Measurements from ENCODE around the gene CLUH.
"Not testable (repeated sequence)": the region's sequence is repeated elsewhere in the genome, so short reads cannot be mapped to it uniquely, and the experiment has no call there.

The CLUH gene

GRCh38 chr17:2681650-2682049 is 29.9 kb downstream of the CLUH start:
- DNase-seq (ENCODE audit: low read depth), result no peak
- no peak overlapping the region for H3K4me3 ChIP-seq (ENCODE audit: control insufficient read depth, low read depth, low read length)
- TF ChIP-seq CTCF (conservative IDR thresholded peaks at IDR 0.05; ENCODE audit: control insufficient read depth, insufficient read depth, low read depth, low read length), result no peak

DNA sequence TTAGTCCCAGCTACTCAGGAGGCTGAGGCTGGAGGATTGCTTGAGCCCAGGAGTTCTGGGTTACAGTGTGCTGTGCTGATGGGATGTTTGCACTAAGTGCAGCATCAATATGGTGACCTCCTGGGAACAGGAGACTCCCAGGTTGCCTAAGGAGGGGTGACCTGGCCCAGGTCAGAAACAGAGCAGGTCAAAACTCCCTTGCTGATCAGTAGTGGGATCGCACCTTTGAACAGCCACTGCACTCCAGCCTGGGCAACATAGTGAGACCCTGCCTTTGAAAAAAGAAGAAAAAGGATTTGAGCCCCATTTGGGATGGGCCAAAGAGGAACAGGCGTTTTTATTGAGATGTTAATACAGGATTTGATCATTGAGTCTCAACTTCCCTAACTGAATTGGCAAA is 30.6 kb downstream of the CLUH start:
- no peak for TF ChIP-seq CTCF (conservative IDR thresholded peaks at IDR 0.05; ENCODE audit: control insufficient read depth, insufficient read depth, low read depth, low read length)
- DNase-seq (ENCODE audit: low read depth), result no peak
- no peak overlapping the region for H3K4me3 ChIP-seq (ENCODE audit: control insufficient read depth, low read depth, low read length)

GRCh38 chr17:2679247-2679646 is 32.3 kb downstream of the CLUH start:
- H3K4me3 ChIP-seq (ENCODE audit: control insufficient read depth, low read depth, low read length); DNase-seq (ENCODE audit: low read depth): not testable (repeated sequence)

- DNase-seq (ENCODE audit: low read depth), result no peak
- no peak overlapping the region for H3K4me3 ChIP-seq (ENCODE audit: control insufficient read depth, low read depth, low read length)
- TF ChIP-seq CTCF (conservative IDR thresholded peaks at IDR 0.05; ENCODE audit: control insufficient read depth, insufficient read depth, low read depth, low read length), result no peak
These were observed 39.5 kb downstream of the CLUH start for GRCh38 chr17:2672026-2672425.

DNA sequence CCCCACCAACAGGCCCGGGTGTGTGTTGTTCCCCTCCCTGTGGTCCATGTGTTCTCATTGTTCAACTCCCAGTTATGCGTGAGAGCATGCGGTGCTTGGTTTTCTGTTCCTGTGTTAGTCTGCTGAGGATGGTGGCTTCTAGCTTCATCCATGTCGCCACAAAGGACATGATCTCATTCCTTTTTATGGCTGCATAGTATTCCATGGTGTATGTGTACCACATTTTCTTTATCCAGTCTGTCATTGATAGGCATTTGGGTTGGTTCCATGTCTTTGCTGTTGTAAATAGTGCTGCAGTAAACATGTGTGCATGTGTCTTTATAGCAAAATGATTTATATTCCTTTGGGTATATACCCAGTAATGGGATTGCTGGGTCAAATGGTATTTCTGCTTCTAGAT is 51.2 kb downstream of the CLUH start:
- DNase-seq (ENCODE audit: low read depth); H3K4me3 ChIP-seq (ENCODE audit: control insufficient read depth, low read depth, low read length): not testable (repeated sequence)

DNA sequence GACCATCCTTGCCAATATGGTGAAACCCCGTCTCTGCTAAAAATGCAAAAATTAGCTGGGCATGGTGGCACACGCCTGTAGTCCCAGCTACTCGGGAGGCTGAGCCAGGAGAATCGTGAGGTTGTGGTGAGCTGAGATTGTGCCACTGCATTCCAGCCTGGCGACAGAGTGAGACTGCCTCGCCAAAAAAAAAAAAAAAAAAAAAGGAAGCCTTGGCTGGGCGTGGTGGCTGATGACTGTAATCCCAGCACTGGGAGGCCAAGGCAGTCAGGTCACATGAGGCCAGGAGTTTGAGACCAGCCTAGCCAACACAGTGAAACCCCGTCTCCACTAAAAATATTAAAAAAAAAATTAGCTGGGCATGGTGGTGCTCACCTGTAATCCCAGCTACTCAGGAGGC is 52.2 kb downstream of the CLUH start:
- not testable (repeated sequence) for H3K4me3 ChIP-seq (ENCODE audit: control insufficient read depth, low read depth, low read length)
- DNase-seq (ENCODE audit: low read depth), result peak; percentile 56

DNA sequence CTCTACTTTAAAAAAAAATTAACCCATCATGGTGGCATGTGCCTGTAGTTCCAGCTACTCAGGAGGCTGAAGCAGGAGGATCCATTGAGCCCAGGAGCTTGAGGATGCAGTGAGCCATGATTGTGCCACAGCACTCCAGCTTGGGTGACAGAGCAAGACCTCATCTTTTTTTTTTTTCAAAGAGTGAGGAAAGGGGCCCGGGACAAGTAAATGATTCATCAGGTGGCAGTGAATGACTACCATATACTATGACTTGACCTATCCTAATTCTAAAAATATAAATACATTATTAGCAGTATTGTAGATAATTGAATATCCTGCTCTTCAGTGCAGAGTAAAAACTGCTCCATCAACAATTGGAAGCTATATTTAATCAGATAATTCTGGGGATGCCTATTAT is 55.3 kb downstream of the CLUH start:
- H3K4me3 ChIP-seq (ENCODE audit: control insufficient read depth, low read depth, low read length), result no peak overlapping the region
- TF ChIP-seq CTCF (conservative IDR thresholded peaks at IDR 0.05; ENCODE audit: control insufficient read depth, insufficient read depth, low read depth, low read length), result no peak
- no peak for DNase-seq (ENCODE audit: low read depth)

GRCh38 chr17:2655546-2655945 is 56.0 kb downstream of the CLUH start:
- no peak overlapping the region for H3K4me3 ChIP-seq (ENCODE audit: control insufficient read depth, low read depth, low read length)
- TF ChIP-seq CTCF (conservative IDR thresholded peaks at IDR 0.05; ENCODE audit: control insufficient read depth, insufficient read depth, low read depth, low read length), result no peak
- no peak for DNase-seq (ENCODE audit: low read depth)

DNA sequence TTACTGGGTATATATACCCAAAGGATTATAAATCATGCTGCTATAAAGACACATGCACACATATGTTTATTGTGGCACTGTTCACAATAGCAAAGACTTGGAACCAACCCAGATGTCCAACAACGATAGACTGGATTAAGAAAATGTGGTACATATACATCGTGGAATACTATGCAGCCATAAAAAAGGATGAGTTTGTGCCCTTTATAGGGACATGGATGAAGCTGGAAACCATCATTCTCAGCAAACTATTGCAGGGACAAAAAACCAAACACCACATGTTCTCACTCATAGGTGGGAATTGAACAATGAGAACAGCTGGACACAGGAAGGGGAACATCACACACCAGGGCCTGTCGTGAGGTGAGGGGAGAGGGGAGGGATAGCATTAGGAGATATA is 58.7 kb downstream of the CLUH start:
- H3K4me3 ChIP-seq (ENCODE audit: control insufficient read depth, low read depth, low read length); DNase-seq (ENCODE audit: low read depth): not testable (repeated sequence)
